HEK293 (cell line): ENCODE data around the gene PPP4R1.
A peak's percentile ranks its signal among the peaks of the same experiment; 100 is the strongest.

ENCODE experiments used
- CTCF ChIA-PET: fragments of 350-600 bp; formaldehyde crosslinking; extraction: SDS; loops from one replicate; lab custom pipeline; 2021; ENCODE audit warnings: antibody characterized with exemption; lab: Yijun Ruan, JAX
- POLR2A ChIA-PET: fragments of 300-600 bp; formaldehyde crosslinking; extraction: SDS; loops from one replicate; lab custom pipeline; 2020; ENCODE audit warnings: antibody characterized with exemption, inconsistent platforms; lab: Yijun Ruan, JAX
- H3K27ac ChIP-seq: fragments of 200-500 bp; sonication (Bioruptor generic); 2 replicates; pipeline ENCODE4 v1.5.1; 2014; ENCODE audit warnings: low read depth, low read length, control low read depth, inconsistent platforms; ENCODE audit errors: extremely low read depth
- H3K36me3 ChIP-seq, 2 experiments: fragments of 200-500 bp in 1 of 2; sonication (Bioruptor generic) in 1 of 2; 1 replicate in 1 of 2; 2 replicates in 1 of 2; pipeline ENCODE4 v1.5.1; 2014 to 2017; ENCODE audit warnings: inconsistent platforms in 2 of 2, low read length in 2 of 2; ENCODE audit not compliant: control insufficient read depth in 2 of 2, insufficient read depth in 1 of 2
- H3K4me1 ChIP-seq: fragments of 200-500 bp; sonication (Bioruptor generic); 2 replicates; pipeline ENCODE4 v1.5.1; 2014; ENCODE audit warnings: mild to moderate bottlenecking, low read length, inconsistent platforms; ENCODE audit not compliant: control insufficient read depth, insufficient read depth
- H3K4me3 ChIP-seq: 2 replicates; pipeline ENCODE4 v1.5.1; 2011; ENCODE audit warnings: low read depth, mild to moderate bottlenecking, control low read depth, low read length, moderate library complexity
- H3K9me3 ChIP-seq: fragments of 200-500 bp; sonication (Bioruptor generic); 2 replicates; pipeline ENCODE4 v1.5.1; 2014; ENCODE audit warnings: low read depth, low read length, inconsistent platforms; ENCODE audit not compliant: control insufficient read depth, insufficient read depth
- GLI2 ChIP-seq: fragments of 450-650 bp; formaldehyde crosslinking; IDR thresholded peaks from 2 replicates; pipeline ENCODE4; 2017; ENCODE audit warnings: missing biosample characterization, missing genetic modification characterization, low read depth, borderline replicate concordance
- KLF16 ChIP-seq: fragments of 450-650 bp; formaldehyde crosslinking; IDR thresholded peaks from 2 replicates; pipeline ENCODE4 v1.5.1; 2017; ENCODE audit warnings: missing biosample characterization, missing genetic modification characterization
- PRDM1 ChIP-seq: fragments of 450-650 bp; formaldehyde crosslinking; IDR thresholded peaks from 2 replicates; pipeline ENCODE4; 2016; ENCODE audit warnings: missing biosample characterization, missing genetic modification characterization
- PRDM2 ChIP-seq: fragments of 450-650 bp; formaldehyde crosslinking; IDR thresholded peaks from 2 replicates; pipeline ENCODE4 v1.5.1; 2016; ENCODE audit warnings: missing biosample characterization, missing genetic modification characterization, borderline replicate concordance
- ZFP41 ChIP-seq: fragments of 450-650 bp; formaldehyde crosslinking; IDR thresholded peaks from 2 replicates; pipeline ENCODE4 v1.5.1; 2016; ENCODE audit warnings: missing biosample characterization, missing genetic modification characterization, borderline replicate concordance
- ZNF155 ChIP-seq: fragments of 450-650 bp; formaldehyde crosslinking; IDR thresholded peaks from 2 replicates; pipeline ENCODE4 v1.5.1; 2016; ENCODE audit warnings: missing biosample characterization, missing genetic modification characterization
- ZNF16 ChIP-seq: fragments of 450-650 bp; formaldehyde crosslinking; IDR thresholded peaks from 2 replicates; pipeline ENCODE4 v1.5.1; 2016; ENCODE audit warnings: low read depth, missing biosample characterization, missing genetic modification characterization
- ZNF239 ChIP-seq: fragments of 450-650 bp; formaldehyde crosslinking; IDR thresholded peaks from 2 replicates; pipeline ENCODE4 v1.5.1; 2016; ENCODE audit warnings: missing biosample characterization, missing genetic modification characterization
- ZNF274 ChIP-seq, 2 experiments: fragments of 200-500 bp in 1 of 2; fragments of 450-650 bp in 1 of 2; sonication (Bioruptor generic) in 1 of 2; formaldehyde crosslinking in 1 of 2; IDR thresholded peaks; 2 replicates each; pipeline versions ENCODE4 v1.5.1 to v1.6.1; 2014 to 2016; ENCODE audit warnings: borderline replicate concordance in 1 of 2, inconsistent platforms in 1 of 2, low read length in 1 of 2, missing biosample characterization in 1 of 2, missing genetic modification characterization in 1 of 2
- ZNF510 ChIP-seq: fragments of 450-650 bp; formaldehyde crosslinking; IDR thresholded peaks from 2 replicates; pipeline ENCODE4 v1.5.1; 2018; ENCODE audit warnings: mild to moderate bottlenecking, missing genetic modification characterization, missing biosample characterization; ENCODE audit not compliant: insufficient replicate concordance
- ZNF555 ChIP-seq: fragments of 450-650 bp; formaldehyde crosslinking; conservative IDR thresholded peaks from 2 replicates; pipeline ENCODE4 v1.5.1; 2017; ENCODE audit warnings: missing biosample characterization, mild to moderate bottlenecking, missing genetic modification characterization, inconsistent platforms
- ZNF585B ChIP-seq: fragments of 450-650 bp; formaldehyde crosslinking; IDR thresholded peaks from 2 replicates; pipeline ENCODE4 v1.5.1; 2016; ENCODE audit warnings: missing biosample characterization, missing genetic modification characterization
- TF ChIP-seq, protein P1 (sequence below): fragments of 450-650 bp; formaldehyde crosslinking; IDR thresholded peaks from 2 replicates; pipeline ENCODE4 v1.5.1; 2016; ENCODE audit warnings: missing biosample characterization, missing genetic modification characterization

PPP4R1 gene

GRCh38 chr18:9629709-9630108 is 15.3 kb upstream of the PPP4R1 start:
- ChIA-PET POLR2A (interaction anchor here (1.0 kb wide), 1 partner anchor 14 kb away, joined by 4 read pairs; no protein-coding TSS in a partner anchor), CTCF (interaction anchor here (0.9 kb wide), 1 partner anchor 106 kb away, joined by 6 read pairs; no protein-coding TSS in a partner anchor)
- H3K9me3 ChIP-seq = no peaks in the 10 kb centered on the region
- H3K4me1 ChIP-seq = no peaks in the 10 kb centered on the region; the same call in 1 of the 2 replicates
- H3K4me3 ChIP-seq = no peak overlapping the region
- no peaks in the 10 kb centered on the region for H3K36me3 ChIP-seq
- H3K27ac ChIP-seq = no peak overlapping the region
- TF ChIP-seq GLI2 (tag by site-specific recombination) = no peak
- no peak for TF ChIP-seq ZNF510 (tag by site-specific recombination)
- TF ChIP-seq ZFP41 (tag by site-specific recombination) = no peak
- no peak for TF ChIP-seq ZNF239 (tag by site-specific recombination)
- TF ChIP-seq, protein P1, sequence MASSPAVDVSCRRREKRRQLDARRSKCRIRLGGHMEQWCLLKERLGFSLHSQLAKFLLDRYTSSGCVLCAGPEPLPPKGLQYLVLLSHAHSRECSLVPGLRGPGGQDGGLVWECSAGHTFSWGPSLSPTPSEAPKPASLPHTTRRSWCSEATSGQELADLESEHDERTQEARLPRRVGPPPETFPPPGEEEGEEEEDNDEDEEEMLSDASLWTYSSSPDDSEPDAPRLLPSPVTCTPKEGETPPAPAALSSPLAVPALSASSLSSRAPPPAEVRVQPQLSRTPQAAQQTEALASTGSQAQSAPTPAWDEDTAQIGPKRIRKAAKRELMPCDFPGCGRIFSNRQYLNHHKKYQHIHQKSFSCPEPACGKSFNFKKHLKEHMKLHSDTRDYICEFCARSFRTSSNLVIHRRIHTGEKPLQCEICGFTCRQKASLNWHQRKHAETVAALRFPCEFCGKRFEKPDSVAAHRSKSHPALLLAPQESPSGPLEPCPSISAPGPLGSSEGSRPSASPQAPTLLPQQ (tag by site-specific recombination) = no peak
- no peak for TF ChIP-seq ZNF16 (tag by site-specific recombination)
- TF ChIP-seq ZNF274 (IDR thresholded peaks at IDR 0.05; ENCODE audit: low read length) = no peak
- TF ChIP-seq ZNF274 (tag by site-specific recombination; IDR thresholded peaks at IDR 0.05; ENCODE audit: borderline replicate concordance) = no peak

DNA sequence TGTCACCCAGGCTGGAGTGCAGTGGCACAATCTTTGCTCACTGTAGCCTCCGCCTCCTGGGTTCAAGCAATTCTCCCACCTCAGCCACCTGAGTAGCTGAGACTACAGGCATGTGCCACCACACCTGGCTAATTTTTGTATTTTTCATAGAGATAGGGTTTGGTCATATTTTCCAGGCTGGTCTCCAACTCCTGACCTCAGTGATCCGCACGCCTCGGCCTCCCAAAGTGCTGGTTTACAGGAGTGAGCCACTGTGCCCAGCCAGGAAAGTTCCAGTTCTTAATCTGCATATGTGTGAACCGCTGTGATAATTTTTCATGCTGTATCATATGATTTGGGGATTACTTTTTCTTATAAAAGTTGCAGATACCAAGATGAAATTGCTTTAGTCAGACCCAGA is 14.6 kb upstream of the PPP4R1 start:
- H3K36me3 ChIP-seq = no peaks in the 10 kb centered on the region
- TF ChIP-seq ZNF585B (0 out of 2 replicates have a peak, but pooled peaks have one; percentile 7), ZNF555 (tag by site-specific recombination) (no peak), PRDM2 (tag by site-specific recombination) (no peak)
- TF ChIP-seq, all 188 proteins: peak for 1
- CTCF ChIA-PET = no interaction called here
- Histone ChIP-seq H3K4me1 (no peaks in the 10 kb centered on the region; the same call in 1 of the 2 replicates), H3K4me3 (no peak overlapping the region), H3K9me3 (no peaks in the 10 kb centered on the region), H3K27ac (no peak overlapping the region)
- POLR2A ChIA-PET = no interaction called here

DNA sequence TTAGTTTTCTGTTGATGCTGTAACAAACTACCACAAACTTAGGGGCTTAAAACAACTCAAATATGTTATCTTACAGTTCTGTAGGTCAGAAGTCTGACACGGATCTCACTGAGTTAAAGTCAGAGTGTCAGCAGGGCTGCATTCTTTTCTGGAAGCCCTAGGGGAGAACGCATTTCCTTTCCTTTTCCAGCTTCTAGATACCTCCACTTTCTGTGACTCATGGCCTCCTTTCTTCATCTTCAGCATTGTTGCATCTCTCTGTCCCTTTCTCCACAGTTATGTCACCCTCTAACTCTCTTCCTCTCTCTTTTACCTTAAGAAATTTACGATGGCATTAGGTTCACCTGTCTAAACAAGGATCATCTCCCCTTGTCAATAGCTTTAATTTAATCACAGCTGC is 13.3 kb upstream of the PPP4R1 start:
- Histone ChIP-seq H3K36me3 (no peaks in the 10 kb centered on the region), H3K4me3 (no peak overlapping the region), H3K4me1 (no peaks in the 10 kb centered on the region; the same call in 1 of the 2 replicates), H3K9me3 (no peaks in the 10 kb centered on the region)
- POLR2A ChIA-PET = interaction anchor here (1.0 kb wide), 1 partner anchor 38 kb away, joined by 3 read pairs; no protein-coding TSS in a partner anchor
- CTCF ChIA-PET = interaction anchor here (1.2 kb wide), 1 partner anchor 10 kb away, joined by 4 read pairs; no protein-coding TSS in a partner anchor
- TF ChIP-seq PRDM1 (tag by site-specific recombination) = peak; percentile 85
- TF ChIP-seq KLF16 = no peak
- no peak for TF ChIP-seq ZNF155 (tag by site-specific recombination)
- TF ChIP-seq, all 188 proteins: peak for 1
- H3K27ac ChIP-seq = no peak overlapping the region
